Endothelial cell of hepatic sinusoid (primary cell): ENCODE data around the gene SAMD7.

Source experiments
- in situ Hi-C: cut with HindIII; loops from 2 replicates; pipeline ENCODE4 v1.10.0; 2017; ENCODE audit warnings: low sequenced_read_pairs

Gene SAMD7

DNA sequence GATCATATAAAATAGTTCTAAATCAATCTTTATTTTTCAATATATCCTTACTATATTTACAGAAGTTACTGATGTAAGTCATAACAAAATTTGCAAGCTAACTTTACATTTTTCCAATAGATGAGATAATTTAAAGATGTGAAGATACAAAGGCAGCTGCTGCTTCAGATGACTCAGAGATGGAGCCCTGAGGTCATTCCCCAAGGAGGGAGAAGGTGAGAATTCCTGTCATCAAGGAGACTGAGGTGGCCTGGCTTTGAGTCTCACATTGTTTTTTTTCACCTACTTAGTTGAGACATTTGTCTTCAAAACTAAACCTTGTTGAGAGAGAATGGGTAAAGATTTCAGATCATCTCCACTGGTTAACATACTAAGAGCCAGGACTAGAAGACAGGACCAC lies 3.9 kb upstream of the SAMD7 start:
- in situ Hi-C loops: no loop called here

GRCh38 chr3:169907944-169908343 lies 3.4 kb upstream of the SAMD7 start:
- in situ Hi-C loops: no loop called here

DNA sequence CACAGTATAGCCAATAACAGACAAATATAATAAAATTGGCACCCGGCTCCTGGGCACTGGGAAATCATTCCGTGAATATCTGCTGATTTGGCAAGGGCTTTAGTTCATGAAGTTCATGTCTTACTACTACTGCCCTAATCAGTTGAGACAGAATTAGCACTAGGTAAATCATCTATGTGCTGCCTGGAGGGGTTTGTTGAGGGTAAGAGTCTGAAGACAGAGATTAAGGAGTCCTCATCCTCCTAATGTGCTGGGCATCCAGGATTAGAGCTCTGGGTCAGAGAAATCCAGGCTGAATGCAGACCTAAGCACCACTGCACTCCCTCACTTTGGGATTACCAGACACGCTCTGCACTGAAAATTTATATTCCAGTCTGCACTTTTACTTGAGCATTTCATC lies 2.0 kb downstream of the SAMD7 start:
- in situ Hi-C loops: no loop called here

GRCh38 chr3:169914321-169914720 lies 2.9 kb downstream of the SAMD7 start:
- in situ Hi-C loops: no loop called here

DNA sequence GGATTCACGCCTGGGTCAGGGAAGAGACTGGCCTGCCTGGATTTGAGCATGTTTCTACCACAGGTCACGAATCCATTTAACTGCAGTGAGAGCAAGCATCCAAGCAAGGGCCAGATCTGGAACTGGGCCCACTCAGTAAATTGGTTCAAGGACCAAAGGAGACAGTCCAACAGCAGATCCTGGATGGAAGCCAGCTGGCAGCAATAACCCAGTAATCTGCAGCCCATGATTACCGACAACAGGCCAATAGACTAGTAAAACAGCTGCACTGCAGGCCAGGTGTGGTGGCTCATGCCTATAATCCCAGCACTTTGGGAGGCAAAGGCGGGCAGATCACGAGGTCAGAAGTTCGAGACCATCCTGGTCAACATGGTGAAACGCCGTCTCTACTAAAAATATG lies 11.8 kb downstream of the SAMD7 start:
- in situ Hi-C loops: no loop called here

DNA sequence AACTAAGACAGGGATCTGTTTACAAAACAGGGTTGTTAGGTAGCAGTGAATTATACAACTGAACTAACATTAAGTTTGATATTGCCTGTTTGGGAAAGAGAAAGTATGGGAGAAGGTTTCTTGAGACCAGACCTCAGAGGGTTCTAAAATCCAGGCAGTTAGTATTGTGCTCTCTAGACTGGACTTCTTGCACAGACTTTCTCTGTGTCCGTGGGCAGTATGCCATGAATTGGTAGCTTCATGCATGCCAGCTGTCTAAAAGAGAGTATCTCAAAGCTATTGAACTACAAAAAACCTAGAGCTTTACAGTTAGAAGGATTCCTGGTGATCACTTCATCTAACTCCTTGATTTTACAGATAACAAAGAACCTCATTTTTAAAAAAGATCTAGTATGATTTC lies 12.5 kb downstream of the SAMD7 start:
- in situ Hi-C loops: no loop called here

- in situ Hi-C loops: no loop called here
Measured at GRCh38 chr3:169929830-169930519, 18.6 kb downstream of the SAMD7 start.

DNA sequence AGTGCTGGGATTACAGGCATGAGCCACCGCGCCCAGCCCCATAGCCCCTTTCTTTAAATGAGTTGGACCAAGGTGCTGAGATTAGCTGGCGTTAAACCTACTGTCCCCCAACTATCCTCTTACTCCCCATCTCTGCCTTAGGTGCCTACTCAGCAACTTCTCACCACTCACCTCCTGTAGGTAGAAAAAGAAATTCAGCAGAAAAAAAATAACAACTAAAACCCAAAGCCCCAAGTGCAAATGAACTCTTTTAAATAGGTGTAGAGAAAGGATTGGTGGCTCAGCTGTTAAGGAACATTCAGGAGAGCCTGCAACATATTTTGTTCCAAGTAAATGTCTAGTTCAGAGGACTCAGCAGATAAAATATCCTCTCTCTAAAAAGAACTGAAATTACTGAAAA lies 19.5 kb downstream of the SAMD7 start:
- in situ Hi-C loops: no loop called here

GRCh38 chr3:169931747-169932520 lies 20.6 kb downstream of the SAMD7 start:
- in situ Hi-C loops: no loop called here

DNA sequence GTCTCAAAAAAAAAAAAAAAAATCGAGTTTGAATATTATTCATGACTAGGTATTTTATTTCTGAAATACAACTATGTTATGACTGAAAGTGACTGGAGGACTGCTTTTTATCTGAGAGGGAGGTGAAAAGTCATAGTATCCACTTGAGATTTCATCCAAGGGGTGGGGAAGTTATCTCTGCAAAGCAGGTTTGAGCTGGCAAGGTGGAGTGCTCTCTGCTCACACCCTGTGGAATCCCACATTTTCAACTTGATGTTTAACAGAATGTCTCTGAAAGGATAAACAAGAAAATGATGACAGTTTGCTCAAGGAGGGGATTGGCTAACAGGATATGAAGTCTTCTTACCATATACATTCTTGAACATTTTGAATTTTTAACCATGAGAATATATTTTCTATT lies 27.9 kb downstream of the SAMD7 start:
- in situ Hi-C loops: loop anchor here (5.0 kb wide), 2 partner anchors 42 to 92 kb away; no protein-coding TSS in a partner anchor

- in situ Hi-C loops: loop anchor here (5.0 kb wide), 2 partner anchors 42 to 92 kb away; no protein-coding TSS in a partner anchor
Measured at GRCh38 chr3:169939751-169940150, 28.4 kb downstream of the SAMD7 start.

DNA sequence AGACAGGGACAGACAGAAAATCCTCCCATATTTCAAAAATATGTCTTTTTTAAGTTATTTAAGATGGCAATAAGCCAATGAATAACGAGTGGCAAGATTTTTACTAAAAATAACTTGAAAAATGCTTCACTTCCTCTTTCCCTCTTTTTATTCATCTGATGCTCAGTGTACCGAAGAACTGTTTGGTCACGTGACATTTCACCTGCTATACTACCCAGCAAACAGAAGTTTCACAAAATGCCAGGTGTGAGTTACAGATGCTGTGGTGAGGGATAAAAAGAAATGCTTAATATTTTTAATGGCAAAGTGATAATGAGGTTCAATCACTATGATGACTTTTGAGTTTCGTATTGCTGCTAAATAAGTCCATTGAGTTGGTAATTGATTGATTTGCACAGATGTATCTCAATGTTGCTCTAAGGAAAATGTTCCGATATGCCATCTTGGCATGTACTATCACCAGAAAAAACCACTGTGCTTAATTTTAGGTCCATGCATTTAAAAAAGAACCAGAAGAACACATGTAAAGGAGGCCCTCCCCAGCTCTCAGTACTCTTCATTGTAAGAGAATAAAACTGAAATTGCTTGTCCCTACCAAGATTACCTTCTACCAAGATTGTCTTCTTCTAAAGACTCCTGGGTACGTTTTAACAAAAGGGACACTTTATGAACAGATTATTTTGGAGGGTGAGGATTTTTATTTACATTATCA lies 29.3 kb downstream of the SAMD7 start:
- in situ Hi-C loops: no loop called here

DNA sequence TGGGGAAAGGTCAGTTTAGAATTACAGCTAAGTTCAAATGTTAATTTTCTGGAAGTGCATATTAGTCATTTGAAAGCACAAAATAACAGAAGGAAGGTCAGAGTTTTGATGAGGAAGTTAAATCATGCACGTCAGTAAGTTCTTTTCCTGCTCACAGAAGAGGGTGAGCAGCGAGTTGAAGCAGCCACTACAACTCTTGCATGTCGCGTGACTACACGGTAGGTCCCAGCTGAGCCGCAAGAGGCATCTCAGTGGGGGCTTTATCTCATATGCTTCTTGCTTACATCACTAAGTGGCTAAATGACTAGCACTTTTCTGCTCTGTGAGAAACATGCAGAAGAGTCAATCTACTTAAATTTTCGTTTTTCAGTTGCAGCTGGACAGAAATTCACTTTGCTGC lies 33.9 kb downstream of the SAMD7 start:
- in situ Hi-C loops: no loop called here

DNA sequence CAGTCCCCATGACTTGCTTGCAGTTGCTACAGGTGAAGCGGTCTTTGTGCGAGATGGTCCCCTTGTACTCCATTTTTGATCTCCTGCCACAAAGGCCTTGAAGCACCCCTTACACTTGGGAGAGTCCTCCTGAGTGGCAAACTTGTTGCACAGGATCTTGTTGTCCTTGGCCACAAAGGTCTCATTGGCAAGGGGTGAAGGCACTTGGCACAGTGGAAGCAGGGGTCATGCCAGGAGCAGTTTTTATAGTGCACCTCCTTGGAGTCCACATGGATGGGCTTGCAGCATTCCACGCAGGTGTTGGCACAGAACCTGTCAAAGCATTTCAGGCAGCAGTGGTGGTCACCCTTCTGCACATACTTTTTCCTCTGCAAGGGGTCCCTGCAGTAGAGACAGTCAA lies 35.0 kb downstream of the SAMD7 start:
- in situ Hi-C loops: no loop called here

GRCh38 chr3:169948559-169949448 lies 37.4 kb downstream of the SAMD7 start:
- in situ Hi-C loops: no loop called here

DNA sequence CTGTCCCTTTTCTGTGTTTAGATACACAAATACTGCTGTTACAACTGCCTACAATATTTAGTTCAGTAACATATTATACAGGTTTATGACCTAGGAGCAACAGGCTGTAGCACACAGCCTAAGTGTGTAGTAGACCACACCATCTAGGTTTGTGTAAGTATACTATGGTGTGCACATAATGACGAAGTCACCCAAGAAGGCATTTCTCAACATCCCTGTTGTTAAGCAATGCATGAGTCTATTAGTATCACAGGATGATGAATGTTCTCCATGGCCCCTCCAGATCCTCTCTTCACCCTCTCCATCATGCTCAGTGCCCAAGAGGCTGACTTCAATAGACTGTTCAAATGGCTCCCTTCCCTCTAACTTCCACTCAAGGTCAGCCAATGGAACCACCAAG lies 40.7 kb downstream of the SAMD7 start:
- in situ Hi-C loops: no loop called here

- in situ Hi-C loops: no loop called here
Measured at GRCh38 chr3:169953462-169954141, 42.2 kb downstream of the SAMD7 start.

GRCh38 chr3:169954142-169954756 lies 42.9 kb downstream of the SAMD7 start:
- in situ Hi-C loops: no loop called here

GRCh38 chr3:169955406-169955805 lies 44.0 kb downstream of the SAMD7 start:
- in situ Hi-C loops: no loop called here

- in situ Hi-C loops: no loop called here
Measured at GRCh38 chr3:169964176-169964575, 52.8 kb downstream of the SAMD7 start.
